ENCODE measurements around the gene ERCC3.

GRCh38 chr2:127308586-127309138, 14.7 kb upstream of the ERCC3 start:
- TF ChIP-seq CTCF (IDR thresholded peaks at IDR 0.05): no peak
- no peak for TF ChIP-seq ZFX (IDR thresholded peaks at IDR 0.05; ENCODE audit: borderline replicate concordance)

Measured in 22Rv1 (cell line).